ENCODE results near the gene XRCC4. TPM values are rescaled to one million over a fixed set of nuclear protein-coding genes. Genes with fewer than 3 reads are reported as not detected.

Gene XRCC4
- total RNA-seq, 1 donor: 8.0 TPM

DNA sequence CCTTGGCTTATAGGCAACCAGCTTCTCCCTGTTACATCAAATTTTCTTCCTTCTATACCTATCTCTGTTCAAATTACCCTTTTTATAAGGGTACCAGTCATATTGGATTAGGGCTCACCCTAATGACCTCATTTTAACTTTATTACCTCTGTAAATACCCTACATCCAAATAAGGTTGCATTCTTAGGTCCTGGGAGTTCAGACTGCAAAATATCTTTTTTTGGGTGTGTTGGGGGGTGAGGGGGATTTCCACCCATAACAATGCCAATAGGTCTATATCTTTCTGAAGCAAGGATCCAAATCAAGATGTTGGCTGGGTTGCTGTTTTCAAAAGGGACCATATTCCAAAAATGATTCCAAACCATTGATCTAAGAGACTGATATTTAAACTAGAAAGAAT lies 141.7 kb downstream of the XRCC4 start:
- no peaks in the 10 kb centered on the region for H3K36me3 ChIP-seq (ENCODE audit: insufficient read depth, low read length)
- DNase-seq (ENCODE audit: insufficient read length, low spot score, missing footprints): no peak
- H3K79me2 ChIP-seq (ENCODE audit: insufficient read depth, low read length): no peaks in the 10 kb centered on the region
- H3K4me2 ChIP-seq (ENCODE audit: insufficient read depth, low read length): no peak overlapping the region
- no peaks in the 10 kb centered on the region for H3K27me3 ChIP-seq (ENCODE audit: insufficient read depth, low read length)
- H3K9me3 ChIP-seq (ENCODE audit: low read depth, low read length): no peaks in the 10 kb centered on the region
- no peak overlapping the region for H3K4me3 ChIP-seq (ENCODE audit: insufficient read depth, low read length)
- no peaks in the 10 kb centered on the region for H3K4me1 ChIP-seq (ENCODE audit: insufficient read depth, low read length)
- no peaks in the 10 kb centered on the region for H4K20me1 ChIP-seq (ENCODE audit: insufficient read depth, low read length)
- no peak overlapping the region for H3K27ac ChIP-seq (ENCODE audit: low read depth, low read length)
- H2AFZ ChIP-seq (ENCODE audit: low read length): no peak overlapping the region
- TF ChIP-seq, protein P1, sequence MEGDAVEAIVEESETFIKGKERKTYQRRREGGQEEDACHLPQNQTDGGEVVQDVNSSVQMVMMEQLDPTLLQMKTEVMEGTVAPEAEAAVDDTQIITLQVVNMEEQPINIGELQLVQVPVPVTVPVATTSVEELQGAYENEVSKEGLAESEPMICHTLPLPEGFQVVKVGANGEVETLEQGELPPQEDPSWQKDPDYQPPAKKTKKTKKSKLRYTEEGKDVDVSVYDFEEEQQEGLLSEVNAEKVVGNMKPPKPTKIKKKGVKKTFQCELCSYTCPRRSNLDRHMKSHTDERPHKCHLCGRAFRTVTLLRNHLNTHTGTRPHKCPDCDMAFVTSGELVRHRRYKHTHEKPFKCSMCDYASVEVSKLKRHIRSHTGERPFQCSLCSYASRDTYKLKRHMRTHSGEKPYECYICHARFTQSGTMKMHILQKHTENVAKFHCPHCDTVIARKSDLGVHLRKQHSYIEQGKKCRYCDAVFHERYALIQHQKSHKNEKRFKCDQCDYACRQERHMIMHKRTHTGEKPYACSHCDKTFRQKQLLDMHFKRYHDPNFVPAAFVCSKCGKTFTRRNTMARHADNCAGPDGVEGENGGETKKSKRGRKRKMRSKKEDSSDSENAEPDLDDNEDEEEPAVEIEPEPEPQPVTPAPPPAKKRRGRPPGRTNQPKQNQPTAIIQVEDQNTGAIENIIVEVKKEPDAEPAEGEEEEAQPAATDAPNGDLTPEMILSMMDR (IDR thresholded peaks at IDR 0.05; ENCODE audit: extremely low read depth, low read depth, low read length): no peak

DNA sequence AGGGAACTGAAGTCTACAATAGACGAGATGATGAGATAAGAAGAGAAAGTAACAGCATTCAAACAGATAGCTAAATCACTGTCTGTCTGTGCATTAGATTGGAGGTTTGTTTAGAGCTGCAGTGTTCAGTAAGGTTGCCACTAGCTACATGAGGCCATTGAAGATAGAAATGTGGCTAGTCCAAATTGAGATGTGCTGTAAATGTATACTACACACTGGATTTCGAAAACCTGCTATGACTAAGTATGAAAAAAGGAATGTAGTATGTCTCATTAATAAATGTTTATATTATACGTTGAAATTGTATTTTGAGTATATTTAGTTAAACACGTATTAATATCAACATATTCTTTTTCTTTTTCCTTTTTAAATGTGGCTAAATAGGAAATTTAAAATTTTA lies 142.1 kb downstream of the XRCC4 start:
- Histone ChIP-seq H3K79me2 (ENCODE audit: insufficient read depth, low read length) (no peaks in the 10 kb centered on the region), H3K27ac (ENCODE audit: low read depth, low read length) (no peak overlapping the region), H3K9me3 (ENCODE audit: low read depth, low read length) (no peaks in the 10 kb centered on the region), H3K4me2 (ENCODE audit: insufficient read depth, low read length) (no peak overlapping the region), H3K4me1 (ENCODE audit: insufficient read depth, low read length) (no peaks in the 10 kb centered on the region), H3K4me3 (ENCODE audit: insufficient read depth, low read length) (no peak overlapping the region), H4K20me1 (ENCODE audit: insufficient read depth, low read length) (no peaks in the 10 kb centered on the region), H2AFZ (ENCODE audit: low read length) (no peak overlapping the region), H3K36me3 (ENCODE audit: insufficient read depth, low read length) (no peaks in the 10 kb centered on the region), H3K27me3 (ENCODE audit: insufficient read depth, low read length) (no peaks in the 10 kb centered on the region)
- TF ChIP-seq, protein P1 (IDR thresholded peaks at IDR 0.05; ENCODE audit: extremely low read depth, low read depth, low read length): no peak
- DNase-seq (ENCODE audit: insufficient read length, low spot score, missing footprints): no peak

DNA sequence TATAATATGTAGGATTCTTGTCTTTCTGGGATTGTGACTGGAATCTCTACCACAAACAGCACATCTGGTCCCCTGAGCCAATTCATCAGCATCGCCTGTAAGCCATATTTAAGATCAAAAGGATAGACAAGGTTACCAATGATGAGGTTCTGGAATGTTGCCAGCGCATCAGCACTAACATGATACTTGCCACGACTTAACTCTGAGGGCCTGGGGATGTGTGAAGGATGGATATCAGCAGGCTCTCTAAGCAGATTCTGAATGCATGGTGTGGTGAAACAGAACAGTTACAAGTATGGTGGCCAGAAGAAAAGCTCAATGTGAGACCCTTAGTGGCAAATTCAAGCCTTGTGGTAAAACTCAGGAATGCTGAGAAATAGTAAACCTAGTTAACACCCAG lies 143.0 kb downstream of the XRCC4 start:
- H3K27ac ChIP-seq (ENCODE audit: low read depth, low read length): no peak overlapping the region
- no peaks in the 10 kb centered on the region for H4K20me1 ChIP-seq (ENCODE audit: insufficient read depth, low read length)
- TF ChIP-seq, protein P1 (IDR thresholded peaks at IDR 0.05; ENCODE audit: extremely low read depth, low read depth, low read length): no peak

DNA sequence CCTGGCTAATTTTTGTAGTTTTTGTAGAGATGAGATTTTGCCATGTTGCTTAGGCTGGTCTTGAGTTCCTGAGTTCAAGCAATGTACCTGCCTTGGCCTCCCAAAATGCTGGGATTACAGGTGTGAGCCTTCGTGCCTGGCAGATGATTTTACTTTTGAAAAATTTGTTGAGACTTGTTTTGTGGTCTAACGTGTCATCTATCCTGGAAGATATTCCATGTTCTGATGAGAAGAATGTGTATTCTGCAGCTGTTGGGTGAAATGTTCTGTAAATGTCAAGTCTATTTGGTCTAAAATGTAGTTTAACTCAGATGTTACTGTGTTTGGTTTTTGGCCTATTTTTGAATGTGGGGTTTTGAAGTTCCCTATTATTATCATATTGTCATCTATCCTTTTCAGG lies 145.6 kb downstream of the XRCC4 start:
- Histone ChIP-seq H3K27ac (ENCODE audit: low read depth, low read length) (no peak overlapping the region), H3K4me2 (ENCODE audit: insufficient read depth, low read length) (no peak overlapping the region), H3K27me3 (ENCODE audit: insufficient read depth, low read length) (no peaks in the 10 kb centered on the region), H3K4me1 (ENCODE audit: insufficient read depth, low read length) (no peaks in the 10 kb centered on the region), H3K9me3 (ENCODE audit: low read depth, low read length) (no peaks in the 10 kb centered on the region), H4K20me1 (ENCODE audit: insufficient read depth, low read length) (no peaks in the 10 kb centered on the region), H3K4me3 (ENCODE audit: insufficient read depth, low read length) (no peak overlapping the region), H2AFZ (ENCODE audit: low read length) (no peak overlapping the region), H3K36me3 (ENCODE audit: insufficient read depth, low read length) (no peaks in the 10 kb centered on the region), H3K79me2 (ENCODE audit: insufficient read depth, low read length) (no peaks in the 10 kb centered on the region)
- no peak for DNase-seq (ENCODE audit: insufficient read length, low spot score, missing footprints)
- TF ChIP-seq, protein P1 (IDR thresholded peaks at IDR 0.05; ENCODE audit: extremely low read depth, low read depth, low read length): no peak

More for the DNA sequence above, 143.0 kb downstream of the XRCC4 start:
- H3K79me2 ChIP-seq (ENCODE audit: insufficient read depth, low read length): no peaks in the 10 kb centered on the region
- H3K4me3 ChIP-seq (ENCODE audit: insufficient read depth, low read length): no peak overlapping the region
- H3K4me1 ChIP-seq (ENCODE audit: insufficient read depth, low read length): no peaks in the 10 kb centered on the region
- no peaks in the 10 kb centered on the region for H3K27me3 ChIP-seq (ENCODE audit: insufficient read depth, low read length)
- H3K4me2 ChIP-seq (ENCODE audit: insufficient read depth, low read length): no peak overlapping the region
- H3K9me3 ChIP-seq (ENCODE audit: low read depth, low read length): no peaks in the 10 kb centered on the region
- H2AFZ ChIP-seq (ENCODE audit: low read length): no peak overlapping the region
- DNase-seq (ENCODE audit: insufficient read length, low spot score, missing footprints): no peak
- H3K36me3 ChIP-seq (ENCODE audit: insufficient read depth, low read length): no peaks in the 10 kb centered on the region
